HTERT RPE-1 (cell line): ENCODE data around the gene KDM4B.

Source experiments
- in situ Hi-C: fragments of 300-500 bp; cut with MboI; formaldehyde crosslinking; loops from 4 replicates; pipeline ENCODE4 v1.14.3; 2020; ENCODE audit warnings: low sequenced_read_pairs

Gene KDM4B

GRCh38 chr19:5048727-5049553, 80.0 kb downstream of the KDM4B start:
- in situ Hi-C loops: no loop called here

DNA sequence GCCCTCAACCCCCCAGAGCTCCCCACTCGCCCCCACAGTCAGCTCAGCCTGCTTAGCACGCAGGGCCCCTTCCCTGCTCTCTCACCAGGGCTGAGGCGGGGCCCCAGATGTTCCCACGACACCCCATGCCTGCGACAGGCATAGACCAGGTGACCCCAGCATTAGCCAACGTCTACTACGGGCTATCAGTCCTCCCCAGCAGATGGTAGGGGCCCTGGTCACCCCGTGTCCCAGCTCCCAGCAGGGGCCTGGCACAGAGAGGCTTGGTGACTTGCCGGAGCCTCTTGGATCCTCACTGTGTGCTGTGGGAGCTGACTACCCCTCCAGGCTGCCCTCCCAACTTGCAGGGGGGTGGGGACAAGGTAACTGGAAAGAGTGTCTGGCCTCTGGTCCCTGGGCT, 80.6 kb downstream of the KDM4B start:
- in situ Hi-C loops: no loop called here

DNA sequence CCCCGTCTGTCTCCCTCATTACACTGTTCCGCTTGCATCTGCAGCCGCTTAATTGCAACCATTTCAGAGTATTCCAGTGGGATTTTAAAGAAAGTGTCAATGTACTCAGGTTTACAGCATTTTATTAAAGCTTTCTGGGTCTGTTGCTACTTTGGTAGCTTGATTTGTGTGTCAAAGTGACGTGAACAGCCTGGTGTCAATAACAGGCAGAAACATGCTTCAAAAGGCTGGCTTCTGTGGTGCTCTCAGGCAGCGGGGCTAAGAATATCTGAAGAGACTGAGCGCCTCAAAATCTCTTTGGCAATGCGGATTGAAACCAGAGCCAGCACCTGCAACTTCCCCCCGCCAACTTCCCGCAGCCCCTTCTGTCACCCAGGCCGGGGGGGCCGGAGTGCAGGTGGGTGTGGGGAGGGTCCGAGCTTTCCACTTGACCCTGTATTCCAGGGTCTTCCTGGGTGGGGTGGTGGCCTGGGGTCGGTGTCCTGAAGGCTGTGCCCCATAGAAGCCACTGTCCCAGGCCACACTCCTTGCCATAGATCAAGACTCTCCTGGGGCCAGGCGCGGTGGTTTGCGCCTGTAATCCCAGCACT, 81.2 kb downstream of the KDM4B start:
- in situ Hi-C loops: no loop called here

DNA sequence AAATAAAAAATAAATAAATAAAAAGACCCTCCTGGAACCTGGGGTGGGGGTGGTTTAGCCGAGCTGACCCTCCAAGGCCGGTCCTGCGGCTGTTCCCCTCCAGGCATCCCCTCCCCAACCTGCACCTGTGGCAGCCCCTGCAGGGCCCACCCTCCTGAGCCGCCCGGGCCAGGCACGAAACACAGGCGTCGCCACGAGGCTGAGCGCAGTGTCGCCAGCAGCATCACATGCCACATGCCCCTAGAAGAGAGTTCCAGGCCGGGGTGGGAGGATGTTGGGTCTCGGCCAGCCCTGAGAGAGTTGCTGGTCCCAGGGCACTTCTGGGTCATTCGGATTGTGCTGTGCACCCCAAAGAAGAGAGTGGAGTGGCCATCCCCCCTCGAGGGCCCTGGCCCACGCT, 82.0 kb downstream of the KDM4B start:
- in situ Hi-C loops: no loop called here

GRCh38 chr19:5051619-5052018, 82.7 kb downstream of the KDM4B start:
- in situ Hi-C loops: no loop called here

- in situ Hi-C loops: no loop called here
Observed at GRCh38 chr19:5052515-5052914, 83.6 kb downstream of the KDM4B start.

GRCh38 chr19:5052945-5053485, 84.1 kb downstream of the KDM4B start:
- in situ Hi-C loops: no loop called here

- in situ Hi-C loops: no loop called here
Observed at GRCh38 chr19:5053661-5054060, 84.7 kb downstream of the KDM4B start.

- in situ Hi-C loops: no loop called here
Observed at GRCh38 chr19:5054551-5055456, 85.9 kb downstream of the KDM4B start.

DNA sequence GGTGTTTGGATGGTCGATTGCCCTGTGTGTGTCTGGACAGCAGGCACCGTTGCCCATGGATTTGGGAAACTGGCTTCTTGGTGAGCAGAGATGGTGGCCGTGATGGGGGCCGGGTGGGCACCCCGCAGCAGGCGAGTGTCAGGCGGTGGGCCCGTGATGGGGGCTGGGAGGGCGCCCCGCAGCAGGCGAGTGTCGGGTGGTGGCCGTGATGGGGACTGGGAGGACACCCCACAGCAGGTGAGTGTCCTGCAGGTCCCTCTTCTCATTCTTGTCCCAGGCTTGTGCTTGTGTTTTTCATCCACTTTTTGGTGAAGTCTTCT, 86.5 kb downstream of the KDM4B start:
- in situ Hi-C loops: no loop called here

- in situ Hi-C loops: no loop called here
Observed at GRCh38 chr19:5057860-5058259, 88.9 kb downstream of the KDM4B start.

GRCh38 chr19:5058521-5059212, 89.8 kb downstream of the KDM4B start:
- in situ Hi-C loops: no loop called here

GRCh38 chr19:5059213-5059574, 90.3 kb downstream of the KDM4B start:
- in situ Hi-C loops: no loop called here

GRCh38 chr19:5059793-5060192, 90.9 kb downstream of the KDM4B start:
- in situ Hi-C loops: no loop called here

- in situ Hi-C loops: no loop called here
Observed at GRCh38 chr19:5062195-5062594, 93.3 kb downstream of the KDM4B start.

- in situ Hi-C loops: no loop called here
Observed at GRCh38 chr19:5062799-5063198, 93.9 kb downstream of the KDM4B start.

- in situ Hi-C loops: no loop called here
Observed at GRCh38 chr19:5063873-5064645, 95.1 kb downstream of the KDM4B start.

DNA sequence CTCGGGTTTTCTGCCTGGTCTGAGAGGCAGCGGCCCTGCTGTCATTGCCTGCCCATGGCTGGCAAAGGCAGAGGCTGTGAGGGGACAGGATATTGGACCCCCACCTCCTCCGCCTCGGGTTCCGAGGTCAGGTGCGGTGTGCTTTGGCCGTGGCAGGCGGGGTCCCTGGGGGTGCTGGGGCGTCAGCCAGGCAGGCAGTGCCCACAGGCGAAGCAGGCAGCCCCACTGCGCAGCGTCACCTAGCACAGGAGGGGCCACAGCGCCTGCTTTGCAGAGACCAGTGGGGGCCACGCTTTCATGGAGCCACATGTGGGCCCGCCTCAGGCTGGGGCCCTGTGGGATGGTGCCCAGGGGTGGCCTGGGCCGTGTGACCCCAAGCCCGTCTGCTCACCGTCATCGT, 96.0 kb downstream of the KDM4B start:
- in situ Hi-C loops: no loop called here

GRCh38 chr19:5065663-5066093, 96.8 kb downstream of the KDM4B start:
- in situ Hi-C loops: no loop called here

GRCh38 chr19:5066768-5067167, 97.9 kb downstream of the KDM4B start:
- in situ Hi-C loops: no loop called here
